GM18951 (cell line): Measurements from ENCODE around the gene MMD.

ENCODE experiments used
- POLR2A ChIP-seq: IDR thresholded peaks from 4 replicates; pipeline ENCODE4 v1.6.1; 2011; ENCODE audit warnings: mild to moderate bottlenecking; ENCODE audit not compliant: insufficient read length, insufficient read depth; ENCODE audit errors: extremely low read depth
- in situ Hi-C: fragments of 300-500 bp; cut with MboI; formaldehyde crosslinking; loops from one replicate; pipeline ENCODE4 v1.12.0; 2022; ENCODE audit warnings: low sequenced_read_pairs, mixed read lengths, inconsistent platforms; ENCODE audit not compliant: unreplicated experiment

MMD gene

DNA sequence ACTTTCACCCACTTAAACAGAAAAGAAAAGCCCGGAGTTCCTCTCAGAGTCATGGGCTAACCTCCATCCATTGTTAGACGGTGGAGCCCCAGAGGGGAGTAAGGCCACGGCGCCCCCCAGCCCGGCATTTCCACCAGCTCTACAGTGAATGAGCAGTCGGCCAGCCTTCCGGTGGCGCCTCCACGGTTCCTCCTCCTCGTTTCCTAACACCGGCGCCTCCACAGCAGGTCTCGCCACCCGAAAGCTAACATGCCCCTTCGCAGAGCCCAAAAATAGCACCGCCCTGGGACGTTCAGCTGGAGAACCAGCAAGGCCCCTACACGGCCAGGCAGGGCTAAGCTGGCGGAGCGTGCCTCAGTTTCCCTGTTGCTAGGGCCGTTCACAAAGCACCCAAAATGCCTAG is 858 bp downstream of the MMD start:
- peak; percentile 35 for TF ChIP-seq POLR2A
- in situ Hi-C loops: no loop called here

DNA sequence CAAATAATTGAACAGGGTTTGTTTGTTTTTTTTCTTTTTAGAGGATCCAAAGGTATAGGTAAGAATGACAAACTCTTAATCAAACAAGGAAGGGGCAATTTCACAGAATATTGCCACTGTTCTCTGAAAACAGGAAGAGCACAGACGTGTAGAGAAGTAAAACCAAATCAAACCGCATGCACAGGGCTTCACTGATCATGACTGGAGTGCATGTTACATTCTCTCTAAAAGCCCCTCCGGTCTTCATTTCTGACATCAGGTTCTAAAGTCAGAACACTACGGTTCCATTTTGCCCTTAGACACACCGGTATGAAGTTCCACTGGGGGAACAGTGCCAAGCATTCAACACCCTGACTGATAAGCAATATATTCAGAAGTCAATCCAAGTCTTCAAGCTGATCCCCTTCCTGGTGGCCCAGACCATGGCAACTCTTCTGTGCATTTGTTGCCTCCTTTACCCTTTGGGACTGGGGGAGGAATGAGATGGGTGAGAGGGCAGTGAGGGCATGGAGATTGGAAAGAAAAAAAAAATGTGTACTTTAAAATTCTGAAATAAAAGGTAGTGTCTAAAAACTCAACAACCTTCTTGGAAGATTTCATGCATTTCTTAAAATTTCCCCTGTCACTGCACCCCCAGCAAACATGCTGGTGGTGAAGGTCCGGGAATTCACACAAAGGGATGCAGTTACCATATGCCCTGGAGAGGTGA is 1.4 kb downstream of the MMD start:
- TF ChIP-seq POLR2A: peak; percentile 36
- in situ Hi-C loops: no loop called here

DNA sequence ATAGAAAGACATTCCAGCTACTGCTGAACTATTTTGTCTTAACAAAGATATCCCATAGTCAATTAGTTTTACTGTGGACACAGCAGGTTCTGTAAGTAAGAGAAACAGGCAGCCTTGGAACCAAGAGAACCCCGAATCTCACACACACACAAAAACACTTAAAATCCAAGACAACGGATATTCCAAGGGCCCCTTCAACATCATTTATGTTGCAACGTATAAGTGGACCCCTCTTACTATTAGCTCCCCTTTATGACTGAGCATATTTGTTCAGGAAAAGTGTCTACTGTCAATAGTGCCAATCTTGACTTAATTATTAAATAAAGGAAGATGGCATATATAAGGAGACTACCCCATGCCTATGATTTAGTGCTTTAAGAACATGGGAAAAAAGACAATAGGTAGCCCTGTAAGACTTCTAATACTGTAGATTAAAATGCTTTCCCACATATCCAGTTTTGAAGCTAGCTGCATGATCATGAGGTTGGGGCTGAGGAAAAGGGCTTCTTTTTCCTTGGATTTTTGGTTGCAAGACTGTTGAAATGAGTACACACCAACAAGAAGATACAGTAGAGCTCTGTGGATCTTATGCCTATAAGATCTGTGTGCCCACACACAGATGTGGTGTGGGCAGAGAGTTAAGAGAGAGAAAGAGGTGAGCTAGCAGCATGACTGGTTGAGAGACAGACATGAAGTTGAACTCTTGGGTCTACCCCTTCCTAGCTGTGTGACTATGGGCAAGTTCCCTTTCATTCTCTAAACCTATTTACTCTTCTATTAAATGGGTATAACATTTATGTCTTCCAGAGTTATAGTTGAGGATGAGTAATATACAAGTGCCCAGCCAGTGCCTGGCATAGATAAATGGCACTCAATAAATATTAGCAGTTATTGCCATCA is 3.0 kb downstream of the MMD start:
- no peak for TF ChIP-seq POLR2A
- in situ Hi-C loops: loop anchor here (5.0 kb wide), 1 partner anchor 94 kb away; the partner anchor contains the start of gene SMIM36

DNA sequence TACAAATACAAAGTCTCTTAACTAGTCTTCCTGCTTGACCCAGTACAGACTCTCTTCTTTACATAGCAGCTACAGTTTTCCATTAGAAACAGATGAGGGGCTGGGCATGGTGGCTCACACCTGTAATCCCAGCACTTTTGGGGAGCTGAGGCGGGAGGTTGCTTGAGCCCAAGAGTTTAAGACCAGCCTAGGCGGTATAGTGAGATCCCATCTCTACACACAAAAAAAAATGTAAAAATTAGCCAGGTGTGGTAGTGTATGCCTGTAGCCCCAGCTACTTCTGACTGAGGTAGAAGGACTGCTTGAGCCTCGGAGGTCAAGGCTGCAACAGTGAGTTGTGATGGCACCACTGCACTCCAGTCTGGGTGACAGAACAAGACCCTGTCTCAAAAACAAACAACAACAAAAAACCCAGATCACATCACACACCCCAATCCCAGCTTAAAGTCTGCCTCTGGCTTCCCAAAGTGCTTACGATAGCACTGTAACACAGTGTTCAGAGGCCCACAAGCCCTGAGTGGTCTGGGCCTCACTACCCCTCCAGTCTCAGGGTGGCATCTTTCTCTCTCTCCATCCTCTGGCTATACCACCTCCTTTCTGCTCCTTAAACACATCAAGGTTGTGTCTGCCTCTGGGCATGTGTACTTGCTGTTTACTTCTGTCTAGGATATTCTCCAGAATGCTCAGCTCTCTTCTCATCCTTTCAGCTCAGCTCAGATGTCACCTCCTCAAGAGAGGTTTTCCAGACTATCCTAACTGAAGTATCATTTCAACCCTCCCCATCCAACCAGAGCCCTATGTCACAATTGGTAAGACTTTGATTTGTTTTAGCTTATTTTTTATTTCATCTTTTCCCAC is 4.0 kb downstream of the MMD start:
- in situ Hi-C loops: loop anchor here (5.0 kb wide), 1 partner anchor 95 kb away; the partner anchor contains the start of gene SMIM36
- TF ChIP-seq POLR2A: no peak

DNA sequence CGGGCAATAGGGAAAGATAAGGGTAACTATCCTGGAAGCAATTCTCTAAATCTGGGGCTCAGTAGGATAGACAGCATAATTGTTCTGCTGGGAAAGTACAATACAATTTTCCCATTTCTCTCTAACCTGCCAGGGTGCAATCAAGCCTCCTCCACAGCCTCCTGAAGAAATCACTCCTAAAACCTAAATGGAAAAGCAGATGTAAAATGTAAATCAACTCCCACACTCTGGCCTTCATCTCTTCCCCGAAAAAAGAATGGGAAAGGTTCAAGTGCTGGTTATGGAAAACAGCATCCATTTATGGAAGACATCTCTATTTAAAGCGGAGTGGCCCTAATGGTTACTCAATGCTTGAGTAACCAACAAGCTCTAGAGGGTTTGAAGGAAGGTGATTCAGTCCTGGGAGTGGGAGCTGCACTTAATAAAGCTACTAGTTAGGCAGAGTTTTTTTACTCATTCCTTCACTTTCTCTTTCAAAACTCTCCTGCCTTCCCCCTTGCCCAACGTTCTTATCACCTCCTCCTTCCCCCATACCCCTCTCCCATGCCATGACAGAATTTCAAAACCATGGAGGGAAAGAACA is 5.1 kb downstream of the MMD start:
- in situ Hi-C loops: loop anchor here (5.0 kb wide), 1 partner anchor 96 kb away; the partner anchor contains the start of gene SMIM36
- TF ChIP-seq POLR2A: no peak

DNA sequence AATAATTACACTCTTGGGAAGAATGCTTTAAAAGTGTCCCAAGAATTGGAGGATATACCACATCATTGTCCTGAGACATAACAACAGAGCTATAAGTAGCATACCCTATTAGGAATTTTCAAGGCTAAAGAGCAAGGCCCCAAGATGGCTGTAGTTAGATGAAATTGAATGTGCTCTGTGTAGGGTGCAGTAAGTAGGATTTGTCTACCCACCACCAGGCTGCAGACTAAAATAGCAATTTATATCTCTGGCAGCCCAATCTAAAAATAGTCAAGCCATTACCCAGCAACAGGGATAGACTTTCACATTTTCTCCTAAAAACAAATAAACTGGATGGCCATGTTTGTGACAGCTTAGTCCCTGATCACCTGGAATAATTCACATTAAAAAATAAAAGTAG is 5.6 kb downstream of the MMD start:
- in situ Hi-C loops: loop anchor here (5.0 kb wide), 1 partner anchor 96 kb away; the partner anchor contains the start of gene SMIM36
- TF ChIP-seq POLR2A: no peak

DNA sequence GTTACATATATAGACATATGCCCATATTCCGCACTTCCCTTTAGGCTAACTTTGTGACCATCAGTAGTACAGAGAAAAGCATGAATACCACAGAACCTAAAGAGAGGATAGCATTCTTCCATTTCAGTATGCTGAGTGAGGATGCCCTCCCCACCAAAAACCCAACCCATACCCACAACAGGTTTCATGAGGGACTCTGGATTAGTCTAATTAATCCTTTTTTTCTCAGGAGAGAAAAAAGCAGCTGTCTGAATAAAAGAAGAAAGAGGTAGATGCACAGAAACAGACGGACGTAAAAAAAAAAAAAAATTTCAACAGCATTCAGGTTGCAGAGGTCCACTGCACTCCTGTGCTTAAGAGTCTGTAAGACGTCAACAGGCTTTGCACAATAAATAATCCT is 6.7 kb downstream of the MMD start:
- in situ Hi-C loops: loop anchor here (5.0 kb wide), 1 partner anchor 97 kb away; the partner anchor contains the start of gene SMIM36
- no peak for TF ChIP-seq POLR2A

DNA sequence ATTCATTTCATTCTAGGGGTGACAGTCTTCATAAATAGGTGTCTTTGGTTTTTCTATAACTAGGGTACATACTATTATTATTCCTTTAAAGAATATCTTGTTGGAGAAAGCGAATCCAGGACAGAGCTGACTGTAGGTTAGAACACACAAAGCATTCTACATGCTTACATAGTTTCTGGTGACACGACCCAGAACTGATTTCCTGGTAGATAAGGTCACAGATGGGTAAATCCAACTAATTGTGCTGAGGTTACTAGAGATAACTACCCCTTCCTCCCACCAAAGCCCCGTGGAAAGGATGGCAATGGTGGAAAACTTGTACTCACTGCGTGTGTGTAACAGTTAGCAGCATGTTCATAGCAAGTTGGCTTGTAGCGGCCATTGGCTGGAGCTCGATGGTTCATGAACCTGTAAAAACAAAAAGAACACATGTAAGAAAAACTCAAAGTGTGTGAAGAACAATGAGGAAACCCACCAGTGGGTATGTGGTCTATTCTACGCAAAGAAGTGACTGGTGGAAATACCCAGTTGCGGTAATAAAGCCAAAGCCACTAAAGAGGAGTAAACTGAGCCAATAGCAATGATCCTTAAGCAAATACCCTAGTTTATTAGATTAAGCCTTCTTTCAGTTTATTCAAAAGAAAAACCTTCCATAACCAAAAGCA is 7.7 kb downstream of the MMD start:
- in situ Hi-C loops: no loop called here

DNA sequence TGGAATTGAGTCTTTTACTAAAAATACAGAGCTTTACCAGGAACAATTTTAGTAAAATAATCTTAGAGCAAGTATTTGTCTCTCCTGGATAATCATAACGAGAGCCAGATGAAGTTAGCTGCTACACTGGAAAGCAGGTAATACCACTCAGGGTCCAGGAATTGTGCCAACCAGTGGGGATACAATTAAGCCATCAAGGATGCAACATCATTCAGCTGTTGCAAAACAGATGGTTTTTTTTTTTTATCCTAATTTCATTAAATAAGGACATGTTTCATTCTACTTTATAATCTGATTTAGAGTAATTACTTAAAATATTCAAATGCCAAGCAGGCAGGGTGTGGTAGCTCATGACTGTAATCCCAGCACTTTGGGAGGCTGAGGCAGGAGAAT is 10.2 kb downstream of the MMD start:
- TF ChIP-seq POLR2A: no peak
- in situ Hi-C loops: no loop called here

More for the DNA sequence above, 7.7 kb downstream of the MMD start:
- TF ChIP-seq POLR2A: no peak

DNA sequence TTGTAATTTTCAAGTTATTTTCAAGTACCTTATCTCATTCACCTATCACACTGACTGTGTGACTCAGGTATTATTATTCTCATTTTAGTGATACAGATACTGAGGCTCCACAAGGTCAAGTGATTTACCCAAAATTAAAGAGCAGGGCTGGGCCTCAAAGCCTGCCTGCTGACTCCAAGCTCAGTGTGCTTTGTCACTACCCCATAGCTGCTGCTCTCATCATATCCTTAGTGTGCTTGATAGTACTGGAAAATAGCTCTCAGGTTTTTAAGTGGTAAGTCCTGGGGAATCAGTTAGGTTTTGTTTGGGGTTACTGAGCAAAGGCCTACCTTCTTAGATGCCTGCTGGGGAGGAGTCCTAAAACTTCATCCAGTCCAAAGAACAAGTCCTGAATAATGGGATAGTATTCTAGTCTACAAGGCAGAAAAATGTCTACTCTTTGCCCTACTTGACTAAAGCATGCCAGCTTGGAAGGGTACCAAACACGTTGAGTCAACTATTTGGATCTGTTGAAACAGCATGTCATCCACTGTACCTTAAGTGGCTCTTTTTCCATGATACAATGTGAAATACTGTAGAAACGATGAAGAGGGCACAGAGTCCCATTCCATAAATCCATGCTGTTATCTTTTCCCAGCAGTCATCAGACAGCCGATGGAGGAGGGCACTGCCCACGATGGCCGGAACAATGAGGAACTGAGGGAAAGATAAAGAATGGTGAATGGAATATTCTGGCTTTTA is 10.7 kb downstream of the MMD start:
- no peak for TF ChIP-seq POLR2A
- in situ Hi-C loops: no loop called here

DNA sequence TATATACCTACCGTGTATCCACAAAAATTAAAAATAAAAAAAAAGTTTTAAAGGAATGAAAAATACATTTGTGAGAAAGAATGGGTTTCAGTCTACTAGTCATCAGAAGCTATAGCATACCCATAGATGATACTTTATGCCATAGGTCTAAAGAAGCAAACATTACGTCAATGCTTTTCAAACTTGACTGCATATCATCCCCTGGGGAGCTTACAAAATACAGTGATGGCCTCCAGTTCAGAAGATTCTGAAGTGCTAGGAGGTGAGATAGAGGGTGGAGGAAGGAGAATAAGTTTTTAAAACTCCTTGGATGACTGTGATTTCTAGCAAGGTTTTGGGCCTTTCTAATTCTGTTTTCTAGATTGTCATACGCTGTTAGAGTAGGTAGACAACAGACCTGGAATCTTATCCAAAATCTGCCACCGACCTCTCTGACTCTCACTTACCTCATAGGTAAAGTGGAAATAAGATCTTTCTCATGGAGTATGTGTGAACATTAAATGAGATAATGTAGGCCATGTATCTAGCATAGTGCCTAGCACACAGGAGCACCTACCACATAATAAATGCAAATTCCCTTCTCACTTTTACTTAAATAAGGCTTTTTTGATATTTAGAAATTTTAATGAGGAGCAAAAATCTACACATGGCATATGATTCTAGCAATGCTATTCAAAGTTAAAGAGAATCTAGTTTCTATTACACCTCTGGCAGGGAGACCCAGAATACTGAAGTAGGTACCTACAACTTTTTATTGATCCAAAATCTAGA is 12.4 kb downstream of the MMD start:
- TF ChIP-seq POLR2A: no peak
- in situ Hi-C loops: no loop called here
